Kidney glomerular epithelial cell (primary cell): ENCODE measurements around the gene SPATA13.
"Not testable (repeated sequence)": the region's sequence is repeated elsewhere in the genome, so short reads cannot be mapped to it uniquely, and the experiment has no call there.

ENCODE experiments used
- DNase-seq: peaks from one replicate; lab custom pipeline; 2025; lab: John Stamatoyannopoulos, UW

SPATA13 gene

GRCh38 chr13:24160458-24161009 is at the start of gene SPATA13:
Gene SPATA13 (plus strand): TSS chr13:24160720. CDS start chr13:24222930, 62,210 bp downstream.
- DNase-seq = peak; percentile 81

- no peak for DNase-seq
These were observed 47.7 kb upstream of the SPATA13 start for GRCh38 chr13:24112791-24113190.

- DNase-seq = no peak
These were observed 44.8 kb upstream of the SPATA13 start for GRCh38 chr13:24115671-24116070.

GRCh38 chr13:24116131-24116530 is 44.4 kb upstream of the SPATA13 start:
- no peak for DNase-seq

- DNase-seq = no peak
These were observed 41.9 kb upstream of the SPATA13 start for GRCh38 chr13:24118576-24118975.

GRCh38 chr13:24119626-24120508 is 40.7 kb upstream of the SPATA13 start:
- no peak for DNase-seq

- DNase-seq = not testable (repeated sequence)
These were observed 38.5 kb upstream of the SPATA13 start for GRCh38 chr13:24122045-24122444.

GRCh38 chr13:24122569-24122968 is 38.0 kb upstream of the SPATA13 start:
- no peak for DNase-seq

- no peak for DNase-seq
These were observed 36.8 kb upstream of the SPATA13 start for GRCh38 chr13:24123761-24124160.

- DNase-seq = no peak
These were observed 35.6 kb upstream of the SPATA13 start for GRCh38 chr13:24124789-24125476.

GRCh38 chr13:24127116-24127631 is 33.3 kb upstream of the SPATA13 start:
- no peak for DNase-seq

- DNase-seq = no peak
These were observed 32.4 kb upstream of the SPATA13 start for GRCh38 chr13:24128112-24128511.

- DNase-seq = no peak
These were observed 31.6 kb upstream of the SPATA13 start for GRCh38 chr13:24128962-24129361.

GRCh38 chr13:24129914-24130774 is 30.4 kb upstream of the SPATA13 start:
- no peak for DNase-seq

- DNase-seq = no peak
These were observed 28.8 kb upstream of the SPATA13 start for GRCh38 chr13:24131749-24132148.

GRCh38 chr13:24133021-24133795 is 27.3 kb upstream of the SPATA13 start:
- DNase-seq = no peak

- no peak for DNase-seq
These were observed 26.3 kb upstream of the SPATA13 start for GRCh38 chr13:24134231-24134630.

GRCh38 chr13:24134757-24135156 is 25.8 kb upstream of the SPATA13 start:
- no peak for DNase-seq

- DNase-seq = peak; percentile 45
These were observed 24.7 kb upstream of the SPATA13 start for GRCh38 chr13:24135674-24136300.

- no peak for DNase-seq
These were observed 21.6 kb upstream of the SPATA13 start for GRCh38 chr13:24138911-24139310.
